ENCODE results near the gene ACTR3C. TPM values are rescaled to one million over a fixed set of nuclear protein-coding genes. Genes with fewer than 3 reads are reported as not detected.

ACTR3C gene
- total and polyA plus RNA-seq, 2 of the 13 experiments (the other 11 are each of a cell fraction or from before 2014, with no cell fraction given), result 3.8 to 7.5 TPM

DNA sequence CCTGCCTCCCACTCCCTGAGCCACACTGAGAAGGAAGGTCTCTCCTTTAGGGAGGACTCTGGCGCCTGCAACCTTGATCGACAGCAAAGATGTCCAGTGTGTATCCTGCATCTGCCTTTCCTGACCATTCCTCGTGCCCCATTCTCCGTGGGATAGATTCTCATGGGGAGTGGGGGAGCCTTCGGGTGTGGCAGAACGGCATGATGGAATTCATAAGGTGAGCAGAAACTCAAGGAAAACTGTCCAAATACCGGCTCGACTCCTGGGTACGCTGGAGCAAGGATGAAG, 18.7 kb upstream of the ACTR3C start (continued):
- no peak for TF ChIP-seq RBAK (CRISPR knock-in tag; IDR thresholded peaks at IDR 0.05)
- TF ChIP-seq ZIK1 (CRISPR knock-in tag; IDR thresholded peaks at IDR 0.05; ENCODE audit: borderline replicate concordance, low read depth), result no peak
- 0 out of 2 replicates have a peak, but pooled peaks have one; percentile 51 for TF ChIP-seq ZFP90 (CRISPR knock-in tag; IDR thresholded peaks at IDR 0.05; ENCODE audit: borderline replicate concordance)
- TF ChIP-seq ZNF225 (CRISPR knock-in tag; IDR thresholded peaks at IDR 0.05), result no peak
- TF ChIP-seq, protein P1, sequence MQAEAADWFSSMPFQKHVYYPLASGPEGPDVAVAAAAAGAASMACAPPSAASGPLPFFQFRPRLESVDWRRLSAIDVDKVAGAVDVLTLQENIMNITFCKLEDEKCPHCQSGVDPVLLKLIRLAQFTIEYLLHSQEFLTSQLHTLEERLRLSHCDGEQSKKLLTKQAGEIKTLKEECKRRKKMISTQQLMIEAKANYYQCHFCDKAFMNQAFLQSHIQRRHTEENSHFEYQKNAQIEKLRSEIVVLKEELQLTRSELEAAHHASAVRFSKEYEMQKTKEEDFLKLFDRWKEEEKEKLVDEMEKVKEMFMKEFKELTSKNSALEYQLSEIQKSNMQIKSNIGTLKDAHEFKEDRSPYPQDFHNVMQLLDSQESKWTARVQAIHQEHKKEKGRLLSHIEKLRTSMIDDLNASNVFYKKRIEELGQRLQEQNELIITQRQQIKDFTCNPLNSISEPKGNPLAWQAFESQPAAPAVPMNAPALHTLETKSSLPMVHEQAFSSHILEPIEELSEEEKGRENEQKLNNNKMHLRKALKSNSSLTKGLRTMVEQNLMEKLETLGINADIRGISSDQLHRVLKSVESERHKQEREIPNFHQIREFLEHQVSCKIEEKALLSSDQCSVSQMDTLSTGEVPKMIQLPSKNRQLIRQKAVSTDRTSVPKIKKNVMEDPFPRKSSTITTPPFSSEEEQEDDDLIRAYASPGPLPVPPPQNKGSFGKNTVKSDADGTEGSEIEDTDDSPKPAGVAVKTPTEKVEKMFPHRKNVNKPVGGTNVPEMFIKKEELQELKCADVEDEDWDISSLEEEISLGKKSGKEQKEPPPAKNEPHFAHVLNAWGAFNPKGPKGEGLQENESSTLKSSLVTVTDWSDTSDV (CRISPR knock-in tag; IDR thresholded peaks at IDR 0.05), result no peak; the same call in 1 of the 2 replicates
- no peak for TF ChIP-seq AKAP8 (CRISPR knock-in tag; IDR thresholded peaks at IDR 0.05)

DNA sequence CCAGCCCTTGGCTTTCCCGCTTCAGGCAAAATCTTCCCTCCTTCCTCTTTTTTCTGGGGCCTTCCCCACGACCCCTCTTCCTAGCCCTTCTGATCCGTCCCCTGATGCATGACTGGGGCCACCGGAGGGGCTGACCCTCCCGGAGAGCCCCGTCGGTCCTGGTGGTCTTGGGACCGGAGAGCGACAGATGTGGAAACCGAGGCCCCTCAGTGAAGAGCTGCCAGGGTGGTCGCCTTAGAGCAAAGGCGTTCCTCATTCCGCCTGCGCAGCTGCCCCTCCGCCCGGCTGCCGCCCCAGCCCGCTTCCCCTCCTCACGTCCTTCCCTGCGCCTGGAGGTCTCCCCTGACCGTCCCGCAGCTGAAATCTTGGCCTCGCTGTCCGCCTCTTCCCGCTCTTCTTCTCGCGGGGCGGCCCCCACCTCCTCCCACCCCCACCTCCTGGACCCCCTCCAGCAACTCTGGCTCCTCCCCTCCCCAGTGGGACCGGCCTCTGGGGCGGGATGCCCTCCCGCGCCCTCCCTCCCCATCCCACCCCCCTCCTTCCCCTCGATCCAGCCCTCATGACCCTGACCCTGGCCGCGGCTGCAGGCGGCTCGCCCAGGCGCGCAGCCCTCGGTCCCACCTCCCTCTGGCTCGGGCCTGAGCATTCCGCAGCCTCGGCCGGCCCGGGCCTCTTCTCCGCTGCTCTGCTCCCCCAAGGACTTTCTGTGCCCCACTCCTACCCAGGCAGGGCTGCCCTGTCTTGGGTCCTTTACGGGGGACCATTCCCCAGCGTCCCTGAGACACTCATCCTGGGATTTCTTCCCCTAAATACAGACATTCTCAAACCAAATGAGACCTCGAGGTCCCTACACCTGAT, 18.1 kb upstream of the ACTR3C start, which contains the start of gene RARRES2:
TSS of gene RARRES2 (minus strand) at position 367 of the 858 bp plus-strand sequence. CDS start 1,020 bp downstream, outside the sequence.
- CTCF ChIA-PET (ENCODE audit: low intra/inter-chr PET ratio, low total read pairs), result no interaction called here
- H3K79me2 ChIP-seq (ENCODE audit: insufficient read depth, low read length), result peaks cover 3% of the 10 kb centered on the region
- in situ Hi-C loops (cut with HindIII; ENCODE audit: extremely low pct_ligation_motif_present, low pct_unique_long_range_greater_than_20kb), result loop anchor here (5.0 kb wide), 1 partner anchor 61 kb away; no protein-coding TSS in a partner anchor
- H3K4me1 ChIP-seq (ENCODE audit: insufficient read depth, low read length), result peaks cover 41% of the 10 kb centered on the region
- ATAC-seq (peak; percentile 77), FAIRE-seq (no peak), DNase-seq (ENCODE audit: low spot score) (peak; percentile 49)
- peak within 1 kb of the TSS; percentile 75 for H3K9ac ChIP-seq (ENCODE audit: insufficient read depth, low read depth, low read length)
- H3K4me3 ChIP-seq (replicated peaks in 1 of 3; ENCODE audit: insufficient read depth in 1 of 3, low read depth in 2 of 3, low read length in 3 of 3), result peak within 1 kb of the TSS; percentile 75 to 88 (median 86)
- H4K20me1 ChIP-seq (ENCODE audit: insufficient read depth, low read length), result peaks cover 2% of the 10 kb centered on the region; the same call in 1 of the 2 replicates
- no peaks in the 10 kb centered on the region for H3K9me3 ChIP-seq (ENCODE audit: low read length)
- peak within 1 kb of the TSS; percentile 88 for H3K4me2 ChIP-seq (ENCODE audit: low read depth, low read length)
- H2AFZ ChIP-seq (ENCODE audit: low read length), result peak within 1 kb of the TSS; percentile 44
- H3K36me3 ChIP-seq (replicated peaks in 1 of 2; ENCODE audit: control insufficient read depth in 1 of 2, insufficient read depth in 2 of 2, low read length in 2 of 2), result peaks cover 3 to 4% of the 10 kb centered on the region in 2 experiments; a peak in 2 of 5 replicates
- no peaks in the 10 kb centered on the region; a peak in 1 of 5 replicates for H3K27me3 ChIP-seq (ENCODE audit: control insufficient read depth in 1 of 2, insufficient read depth in 2 of 2, low read length in 2 of 2)
- 2% methylated on average over 40 of the region's 49 CpGs for WGBS (ENCODE audit: low lambda C conversion rate)
- intact Hi-C loops (cut with micrococcal nuclease; ENCODE audit: unreplicated experiment), result loop anchor here (1.0 to 5.0 kb wide), 3 partner anchors 27 to 443 kb away; partner anchors contain the start of gene REPIN1
- H3K27ac ChIP-seq (ENCODE audit: extremely low read length, insufficient read depth, low read length), result peak within 1 kb of the TSS; percentile 49
- BruUV-seq (replicated peaks), result no TSS peak
- POLR2A ChIA-PET, result interaction anchor here (0.9 to 4.7 kb wide), 7 partner anchors 10 to 48 kb away, joined by 3 to 40 read pairs (median 12); partner anchors contain the start of genes ACTR3C, LRRC61 and REPIN1
- TF ChIP-seq ASH2L (IDR thresholded peaks at IDR 0.05; ENCODE audit: insufficient read length, low read depth, low read length) (peak; percentile 12), ZBTB7B (CRISPR knock-in tag; IDR thresholded peaks at IDR 0.05) (peak; percentile 68), SIN3A (IDR thresholded peaks at IDR 0.05; ENCODE audit: borderline replicate concordance, low read depth, low read length) (peak; percentile 57; the same call in 1 of the 2 replicates), SRF (IDR thresholded peaks at IDR 0.05; ENCODE audit: low read depth, low read length) (no peak), SP5 (CRISPR knock-in tag; IDR thresholded peaks at IDR 0.05; ENCODE audit: borderline replicate concordance, low read depth) (0 out of 2 replicates have a peak, but pooled peaks have one; percentile 51), HNRNPK (IDR thresholded peaks at IDR 0.05; ENCODE audit: low read depth, low read length, poor library complexity, severe bottlenecking) (peak; percentile 55), NR2C2 (CRISPR knock-in tag; IDR thresholded peaks at IDR 0.05; ENCODE audit: borderline replicate concordance) (0 out of 2 replicates have a peak, but pooled peaks have one; percentile 8)
- TF ChIP-seq, protein P2, sequence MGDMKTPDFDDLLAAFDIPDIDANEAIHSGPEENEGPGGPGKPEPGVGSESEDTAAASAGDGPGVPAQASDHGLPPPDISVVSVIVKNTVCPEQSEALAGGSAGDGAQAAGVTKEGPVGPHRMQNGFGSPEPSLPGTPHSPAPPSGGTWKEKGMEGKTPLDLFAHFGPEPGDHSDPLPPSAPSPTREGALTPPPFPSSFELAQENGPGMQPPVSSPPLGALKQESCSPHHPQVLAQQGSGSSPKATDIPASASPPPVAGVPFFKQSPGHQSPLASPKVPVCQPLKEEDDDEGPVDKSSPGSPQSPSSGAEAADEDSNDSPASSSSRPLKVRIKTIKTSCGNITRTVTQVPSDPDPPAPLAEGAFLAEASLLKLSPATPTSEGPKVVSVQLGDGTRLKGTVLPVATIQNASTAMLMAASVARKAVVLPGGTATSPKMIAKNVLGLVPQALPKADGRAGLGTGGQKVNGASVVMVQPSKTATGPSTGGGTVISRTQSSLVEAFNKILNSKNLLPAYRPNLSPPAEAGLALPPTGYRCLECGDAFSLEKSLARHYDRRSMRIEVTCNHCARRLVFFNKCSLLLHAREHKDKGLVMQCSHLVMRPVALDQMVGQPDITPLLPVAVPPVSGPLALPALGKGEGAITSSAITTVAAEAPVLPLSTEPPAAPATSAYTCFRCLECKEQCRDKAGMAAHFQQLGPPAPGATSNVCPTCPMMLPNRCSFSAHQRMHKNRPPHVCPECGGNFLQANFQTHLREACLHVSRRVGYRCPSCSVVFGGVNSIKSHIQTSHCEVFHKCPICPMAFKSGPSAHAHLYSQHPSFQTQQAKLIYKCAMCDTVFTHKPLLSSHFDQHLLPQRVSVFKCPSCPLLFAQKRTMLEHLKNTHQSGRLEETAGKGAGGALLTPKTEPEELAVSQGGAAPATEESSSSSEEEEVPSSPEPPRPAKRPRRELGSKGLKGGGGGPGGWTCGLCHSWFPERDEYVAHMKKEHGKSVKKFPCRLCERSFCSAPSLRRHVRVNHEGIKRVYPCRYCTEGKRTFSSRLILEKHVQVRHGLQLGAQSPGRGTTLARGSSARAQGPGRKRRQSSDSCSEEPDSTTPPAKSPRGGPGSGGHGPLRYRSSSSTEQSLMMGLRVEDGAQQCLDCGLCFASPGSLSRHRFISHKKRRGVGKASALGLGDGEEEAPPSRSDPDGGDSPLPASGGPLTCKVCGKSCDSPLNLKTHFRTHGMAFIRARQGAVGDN (CRISPR knock-in tag; IDR thresholded peaks at IDR 0.05), result peak; percentile 70

Measured in HepG2 (cell line).